CD1c-positive myeloid dendritic cell (primary cell): Measurements from ENCODE around the gene DGUOK.

Experiments
- DNase-seq: peaks from one replicate; pipeline ENCODE4 v3.0.0-alpha.2; 2016; ENCODE audit errors: extremely low spot score

Gene DGUOK

GRCh38 chr2:73979686-73980085, 53.0 kb downstream of the DGUOK start:
- DNase-seq, result peak; percentile 79

GRCh38 chr2:73980566-73980965, 53.9 kb downstream of the DGUOK start:
- DNase-seq, result no peak

GRCh38 chr2:73981081-73982001, 54.7 kb downstream of the DGUOK start:
- peak; percentile 39 for DNase-seq

- no peak for DNase-seq
Observed at GRCh38 chr2:73982140-73982617, 55.5 kb downstream of the DGUOK start.

- DNase-seq, result peak; percentile 85
Observed at GRCh38 chr2:73983322-73984202, 56.9 kb downstream of the DGUOK start.

- DNase-seq, result peak; percentile 69
Observed at GRCh38 chr2:73984203-73984921, 57.7 kb downstream of the DGUOK start, which contains the start of gene TET3. TET3 (plus strand) TSS chr2:73984910; CDS start chr2:73986404, 1,494 bp downstream.

GRCh38 chr2:73984922-73985307, 58.2 kb downstream of the DGUOK start:
- no peak for DNase-seq

- DNase-seq, result peak; percentile 91
Observed at GRCh38 chr2:73985308-73986084, 58.8 kb downstream of the DGUOK start.

GRCh38 chr2:73986085-73986681, 59.5 kb downstream of the DGUOK start:
- no peak for DNase-seq

- peak; percentile 42 for DNase-seq
Observed at GRCh38 chr2:73987109-73987947, 60.6 kb downstream of the DGUOK start.

GRCh38 chr2:73987948-73988700, 61.4 kb downstream of the DGUOK start:
- DNase-seq, result no peak

- no peak for DNase-seq
Observed at GRCh38 chr2:73989972-73990371, 63.3 kb downstream of the DGUOK start.

GRCh38 chr2:73990531-73990930, 63.9 kb downstream of the DGUOK start:
- DNase-seq, result no peak

GRCh38 chr2:73992036-73992435, 65.4 kb downstream of the DGUOK start:
- DNase-seq, result no peak

- no peak for DNase-seq
Observed at GRCh38 chr2:73993376-73993775, 66.7 kb downstream of the DGUOK start.

GRCh38 chr2:73993778-73994177, 67.1 kb downstream of the DGUOK start:
- peak; percentile 35 for DNase-seq

- peak; percentile 80 for DNase-seq
Observed at GRCh38 chr2:73994178-73994831, 67.6 kb downstream of the DGUOK start.

- DNase-seq, result no peak
Observed at GRCh38 chr2:73995810-73996209, 69.1 kb downstream of the DGUOK start.
